ENCODE measurements around the gene CACNB1.
A peak's percentile ranks its signal among the peaks of the same experiment; 100 is the strongest.
"Not testable (repeated sequence)": the region's sequence is repeated elsewhere in the genome, so short reads cannot be mapped to it uniquely, and the experiment has no call there.

Gene CACNB1

DNA sequence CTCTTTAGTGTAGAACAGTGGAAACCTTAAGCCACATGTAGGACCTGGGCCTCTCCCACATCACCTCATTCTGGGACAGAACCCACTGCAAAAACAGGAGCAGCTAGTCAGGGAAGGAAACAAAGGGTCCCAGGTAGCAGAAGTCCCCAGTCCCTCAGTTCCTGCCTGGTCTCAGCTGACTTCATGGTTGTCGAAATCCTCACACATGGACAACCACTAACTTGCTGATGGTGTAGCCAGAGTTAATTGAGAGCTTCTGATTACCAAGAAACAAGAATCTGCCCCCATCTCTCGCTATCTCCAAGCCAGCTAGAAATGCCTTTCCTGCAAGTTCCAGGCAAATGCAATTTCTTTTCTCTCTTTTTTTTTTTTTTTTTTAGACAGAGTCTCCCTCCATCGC, 28.0 kb downstream of the CACNB1 start:
- no peak overlapping the region for H3K4me3 ChIP-seq (ENCODE audit: low read depth, low read length)
- peak; percentile 58 for DNase-seq (ENCODE audit: low read depth)
- no peak for TF ChIP-seq MAX (IDR thresholded peaks at IDR 0.05; ENCODE audit: low read depth, low read length)
- TF ChIP-seq, protein P1, sequence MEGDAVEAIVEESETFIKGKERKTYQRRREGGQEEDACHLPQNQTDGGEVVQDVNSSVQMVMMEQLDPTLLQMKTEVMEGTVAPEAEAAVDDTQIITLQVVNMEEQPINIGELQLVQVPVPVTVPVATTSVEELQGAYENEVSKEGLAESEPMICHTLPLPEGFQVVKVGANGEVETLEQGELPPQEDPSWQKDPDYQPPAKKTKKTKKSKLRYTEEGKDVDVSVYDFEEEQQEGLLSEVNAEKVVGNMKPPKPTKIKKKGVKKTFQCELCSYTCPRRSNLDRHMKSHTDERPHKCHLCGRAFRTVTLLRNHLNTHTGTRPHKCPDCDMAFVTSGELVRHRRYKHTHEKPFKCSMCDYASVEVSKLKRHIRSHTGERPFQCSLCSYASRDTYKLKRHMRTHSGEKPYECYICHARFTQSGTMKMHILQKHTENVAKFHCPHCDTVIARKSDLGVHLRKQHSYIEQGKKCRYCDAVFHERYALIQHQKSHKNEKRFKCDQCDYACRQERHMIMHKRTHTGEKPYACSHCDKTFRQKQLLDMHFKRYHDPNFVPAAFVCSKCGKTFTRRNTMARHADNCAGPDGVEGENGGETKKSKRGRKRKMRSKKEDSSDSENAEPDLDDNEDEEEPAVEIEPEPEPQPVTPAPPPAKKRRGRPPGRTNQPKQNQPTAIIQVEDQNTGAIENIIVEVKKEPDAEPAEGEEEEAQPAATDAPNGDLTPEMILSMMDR (IDR thresholded peaks at IDR 0.05; ENCODE audit: low read depth, low read length): no peak
- no peak for TF ChIP-seq MYC (IDR thresholded peaks at IDR 0.05; ENCODE audit: low read depth, low read length)
- no peak for TF ChIP-seq POLR2A (IDR thresholded peaks at IDR 0.05; ENCODE audit: extremely low read depth, insufficient read length)

GRCh38 chr17:39169101-39169500, 28.4 kb downstream of the CACNB1 start:
- DNase-seq (ENCODE audit: low read depth): peak; percentile 71
- no peak for TF ChIP-seq POLR2A (IDR thresholded peaks at IDR 0.05; ENCODE audit: extremely low read depth, insufficient read length)
- TF ChIP-seq MAX (IDR thresholded peaks at IDR 0.05; ENCODE audit: low read depth, low read length): no peak
- TF ChIP-seq, protein P1 (IDR thresholded peaks at IDR 0.05; ENCODE audit: low read depth, low read length): no peak
- no peak for TF ChIP-seq MYC (IDR thresholded peaks at IDR 0.05; ENCODE audit: low read depth, low read length)
- no peak overlapping the region for H3K4me3 ChIP-seq (ENCODE audit: low read depth, low read length)

DNA sequence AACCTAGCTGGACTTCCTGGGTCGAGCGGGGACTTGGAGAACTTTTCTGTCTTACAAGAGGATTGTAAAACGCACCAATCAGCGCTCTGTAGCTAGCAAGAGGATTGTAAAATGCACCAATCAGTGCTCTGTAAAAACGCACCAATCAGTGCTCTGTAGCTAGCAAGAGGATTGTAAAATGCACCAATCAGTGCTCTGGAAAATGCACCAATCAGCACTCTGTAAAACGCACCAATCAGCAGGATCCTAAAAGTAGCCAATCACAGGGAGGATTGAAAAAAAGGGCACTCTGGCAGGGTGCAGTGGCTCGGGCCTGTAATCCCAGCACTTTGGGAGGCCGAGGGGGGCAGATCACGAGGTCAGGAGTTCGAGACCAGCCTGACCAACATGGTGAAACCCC, 29.0 kb downstream of the CACNB1 start:
- not testable (repeated sequence) for DNase-seq (ENCODE audit: low read depth)

GRCh38 chr17:39167476-39167875, 30.0 kb downstream of the CACNB1 start:
- DNase-seq (ENCODE audit: low read depth): peak; percentile 98
- peak overlapping the region; percentile 13 for H3K4me3 ChIP-seq (ENCODE audit: low read depth, low read length)

More for the DNA sequence above, 29.0 kb downstream of the CACNB1 start:
- H3K4me3 ChIP-seq (ENCODE audit: low read depth, low read length): not testable (repeated sequence)

DNA sequence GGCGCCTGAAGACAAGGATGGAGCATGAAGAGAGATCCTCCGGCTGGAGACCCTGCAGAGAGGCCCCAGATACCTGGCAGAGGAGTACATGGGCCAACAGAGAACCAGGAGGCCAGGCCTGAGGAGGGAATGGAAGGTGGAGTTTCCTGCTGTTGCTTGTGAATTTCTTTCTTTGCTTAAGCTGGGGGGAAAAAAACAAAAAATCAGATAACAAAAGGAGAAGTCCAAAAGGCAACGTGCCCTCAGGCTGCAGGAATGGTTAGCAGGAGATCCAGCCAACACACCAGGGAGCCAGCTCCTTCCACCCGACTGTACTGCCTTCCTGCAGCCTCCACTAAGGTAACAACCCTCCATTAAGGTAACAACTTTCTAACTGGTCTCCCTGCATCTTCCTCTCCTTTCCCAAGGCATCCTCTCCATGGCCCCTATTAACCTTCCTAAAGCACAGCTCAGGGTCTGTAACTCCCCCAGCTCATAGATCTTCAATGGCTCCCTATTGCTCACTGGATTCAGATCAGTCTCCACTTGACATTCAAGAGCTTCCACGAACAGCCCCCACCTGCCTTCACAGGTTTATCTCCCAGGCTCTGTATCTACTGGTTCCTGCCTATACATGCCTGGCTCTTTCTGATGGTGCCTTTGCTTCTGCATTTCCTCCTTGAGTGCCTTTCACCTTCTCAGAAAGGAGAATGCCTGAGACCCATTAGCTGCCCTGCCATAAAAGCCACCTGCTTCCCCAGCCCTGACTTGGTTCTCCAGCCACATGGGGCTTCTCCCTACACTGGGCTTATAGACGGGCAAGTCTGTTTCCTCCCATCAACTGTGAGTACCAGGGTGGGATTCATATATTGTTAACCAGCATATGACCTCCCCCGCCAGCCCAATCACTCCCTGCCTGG, 30.8 kb downstream of the CACNB1 start:
- no peak for TF ChIP-seq POLR2A (IDR thresholded peaks at IDR 0.05; ENCODE audit: extremely low read depth, insufficient read length)
- no peak for TF ChIP-seq MYC (IDR thresholded peaks at IDR 0.05; ENCODE audit: low read depth, low read length)
- TF ChIP-seq, protein P1 (IDR thresholded peaks at IDR 0.05; ENCODE audit: low read depth, low read length): no peak
- 0 out of 2 replicates have a peak, but pooled peaks have one; percentile 25 for TF ChIP-seq MAX (IDR thresholded peaks at IDR 0.05; ENCODE audit: low read depth, low read length)
- peak overlapping the region; percentile 13 for H3K4me3 ChIP-seq (ENCODE audit: low read depth, low read length)
- peak; percentile 77 for DNase-seq (ENCODE audit: low read depth)

More at GRCh38 chr17:39167476-39167875, 30.0 kb downstream of the CACNB1 start:
- TF ChIP-seq, protein P1 (IDR thresholded peaks at IDR 0.05; ENCODE audit: low read depth, low read length): no peak
- TF ChIP-seq POLR2A (IDR thresholded peaks at IDR 0.05; ENCODE audit: extremely low read depth, insufficient read length) (no peak), MYC (IDR thresholded peaks at IDR 0.05; ENCODE audit: low read depth, low read length) (peak; percentile 67; the same call in 1 of the 2 replicates), MAX (IDR thresholded peaks at IDR 0.05; ENCODE audit: low read depth, low read length) (peak; percentile 11; the same call in 1 of the 2 replicates)

GRCh38 chr17:39165841-39166349, 31.6 kb downstream of the CACNB1 start, which contains the start of gene ARL5C:
Gene ARL5C (minus strand): TSS chr17:39166161. CDS start chr17:39165760, 401 bp downstream.
- TF ChIP-seq, protein P1 (IDR thresholded peaks at IDR 0.05; ENCODE audit: low read depth, low read length): no peak
- no peak for TF ChIP-seq MAX (IDR thresholded peaks at IDR 0.05; ENCODE audit: low read depth, low read length)
- DNase-seq (ENCODE audit: low read depth): no peak

More at GRCh38 chr17:39165841-39166349, 31.6 kb downstream of the CACNB1 start, which contains the start of gene ARL5C:
- H3K4me3 ChIP-seq (ENCODE audit: low read depth, low read length): peak within 1 kb of the TSS; percentile 13

Data from NB4 (cell line).